AG04449 (cell line): Measurements from ENCODE around the gene SLC30A7.
"Not testable (repeated sequence)": the region's sequence is repeated elsewhere in the genome, so short reads cannot be mapped to it uniquely, and the experiment has no call there.

Experiments
- CTCF ChIA-PET: fragments of 350-600 bp; formaldehyde crosslinking; extraction: SDS; loops from one replicate; lab custom pipeline; 2021; ENCODE audit warnings: antibody characterized with exemption; lab: Yijun Ruan, JAX
- POLR2A ChIA-PET: fragments of 400-600, 350-600 bp; formaldehyde crosslinking; extraction: SDS; loops from one replicate; lab custom pipeline; 2020; ENCODE audit warnings: antibody characterized with exemption, inconsistent platforms; lab: Yijun Ruan, JAX
- DNase-seq: peaks from one replicate; pipeline ENCODE4 v3.0.0-alpha.2; 2010; ENCODE audit warnings: low read depth, low spot score
- H3K4me3 ChIP-seq: 2 replicates; pipeline ENCODE4 v1.5.1; 2011; ENCODE audit warnings: low read depth, mild to moderate bottlenecking, control low read depth, low read length
- TF ChIP-seq, protein P1 (sequence below): IDR thresholded peaks from one replicate; pipeline ENCODE4 v1.5.1; 2011; ENCODE audit warnings: mild to moderate bottlenecking, moderate library complexity, low read length, control low read depth, inconsistent platforms; ENCODE audit not compliant: insufficient read depth; ENCODE audit errors: missing control alignments

SLC30A7 gene

DNA sequence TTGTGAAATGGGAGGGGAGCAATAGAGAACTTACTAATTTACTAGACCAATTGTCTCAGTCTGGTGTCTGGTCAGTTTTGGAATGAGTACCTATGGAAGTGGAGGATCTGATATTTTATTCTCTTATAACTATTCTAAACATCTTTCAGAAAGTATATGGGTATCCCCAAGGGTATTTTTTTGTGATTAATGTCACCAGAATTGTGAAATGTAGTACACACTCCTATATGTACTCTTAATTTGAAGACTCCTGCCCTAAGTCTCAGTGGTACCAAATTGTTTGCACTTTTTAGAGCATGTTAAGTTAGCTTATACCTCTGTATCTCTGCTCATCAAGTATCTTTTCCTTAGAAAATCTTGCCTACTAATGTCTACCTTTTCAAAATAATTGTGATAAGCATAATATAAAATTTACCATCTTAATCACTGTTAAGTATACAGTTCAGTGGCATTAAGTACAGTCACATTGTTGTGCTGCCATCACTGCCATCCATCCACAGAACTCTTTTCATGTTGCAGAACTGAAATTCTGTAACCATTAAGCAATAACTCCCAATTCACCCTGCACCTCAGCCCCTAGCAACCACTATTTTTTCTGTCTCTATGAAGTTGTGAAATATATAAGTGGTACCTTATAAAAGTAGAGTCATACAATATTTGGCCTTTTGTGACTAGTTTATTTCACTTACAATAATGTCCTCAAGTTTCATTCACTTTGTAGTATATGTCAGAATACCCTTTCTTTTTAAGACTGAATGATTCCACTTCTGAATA, 40.5 kb downstream of the SLC30A7 start:
- POLR2A ChIA-PET = no interaction called here

DNA sequence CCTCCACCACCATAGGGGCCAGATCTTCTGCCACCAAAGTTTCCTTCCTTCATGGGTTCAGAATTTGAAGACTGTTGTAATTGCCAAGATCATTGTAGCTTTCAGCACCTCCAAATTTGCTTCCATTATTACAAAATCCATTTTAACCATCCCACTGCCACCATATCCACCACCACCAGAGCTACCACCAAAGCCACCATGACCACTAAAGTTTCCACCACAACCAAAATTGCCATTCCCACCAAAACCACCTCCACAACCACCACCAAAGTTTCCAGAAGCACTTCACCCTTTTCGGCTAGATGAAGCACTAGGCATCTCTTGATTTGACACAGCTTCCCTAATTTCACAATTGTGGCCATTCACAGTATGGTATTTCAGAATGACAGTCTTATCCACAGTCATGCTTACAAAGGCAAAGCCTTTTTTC, 45.2 kb downstream of the SLC30A7 start:
- POLR2A ChIA-PET = no interaction called here
- CTCF ChIA-PET = interaction anchor here (1.5 to 4.4 kb wide), 2 partner anchors 20 to 346 kb away, joined by 4 to 24 read pairs; no protein-coding TSS in a partner anchor

More for the DNA sequence above, 40.5 kb downstream of the SLC30A7 start:
- DNase-seq = no peak
- CTCF ChIA-PET = no interaction called here
- H3K4me3 ChIP-seq = no peak overlapping the region
- TF ChIP-seq, protein P1, sequence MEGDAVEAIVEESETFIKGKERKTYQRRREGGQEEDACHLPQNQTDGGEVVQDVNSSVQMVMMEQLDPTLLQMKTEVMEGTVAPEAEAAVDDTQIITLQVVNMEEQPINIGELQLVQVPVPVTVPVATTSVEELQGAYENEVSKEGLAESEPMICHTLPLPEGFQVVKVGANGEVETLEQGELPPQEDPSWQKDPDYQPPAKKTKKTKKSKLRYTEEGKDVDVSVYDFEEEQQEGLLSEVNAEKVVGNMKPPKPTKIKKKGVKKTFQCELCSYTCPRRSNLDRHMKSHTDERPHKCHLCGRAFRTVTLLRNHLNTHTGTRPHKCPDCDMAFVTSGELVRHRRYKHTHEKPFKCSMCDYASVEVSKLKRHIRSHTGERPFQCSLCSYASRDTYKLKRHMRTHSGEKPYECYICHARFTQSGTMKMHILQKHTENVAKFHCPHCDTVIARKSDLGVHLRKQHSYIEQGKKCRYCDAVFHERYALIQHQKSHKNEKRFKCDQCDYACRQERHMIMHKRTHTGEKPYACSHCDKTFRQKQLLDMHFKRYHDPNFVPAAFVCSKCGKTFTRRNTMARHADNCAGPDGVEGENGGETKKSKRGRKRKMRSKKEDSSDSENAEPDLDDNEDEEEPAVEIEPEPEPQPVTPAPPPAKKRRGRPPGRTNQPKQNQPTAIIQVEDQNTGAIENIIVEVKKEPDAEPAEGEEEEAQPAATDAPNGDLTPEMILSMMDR = no peak

DNA sequence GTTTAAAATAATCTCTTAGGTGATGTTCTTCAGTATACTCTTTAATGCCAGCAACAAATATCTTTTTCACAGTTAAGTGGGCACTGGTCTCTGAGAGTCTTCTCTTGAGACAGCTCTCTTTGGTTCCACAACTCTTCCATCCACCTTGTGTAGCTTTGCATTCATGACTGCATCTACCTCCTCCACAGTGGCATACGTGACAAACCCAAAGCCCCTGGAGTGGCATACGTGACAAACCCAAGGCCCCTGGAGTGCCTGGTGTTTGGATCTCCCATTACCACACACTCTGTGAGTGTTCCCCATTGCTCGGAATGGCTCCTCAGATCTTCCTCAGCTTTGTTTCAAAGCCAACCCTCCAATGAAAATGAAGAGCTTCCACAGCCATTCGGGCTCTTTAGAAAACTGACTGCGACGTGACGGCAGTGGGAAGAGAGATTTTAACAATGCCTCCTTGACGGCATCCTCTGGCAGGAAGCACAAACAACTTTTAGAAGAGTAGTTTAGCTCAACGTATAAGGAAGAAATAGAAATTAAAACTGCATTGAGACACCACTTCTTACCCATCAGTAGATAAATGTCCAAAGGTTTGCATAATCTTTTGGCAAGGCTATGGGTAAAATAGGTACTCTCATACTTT, 45.8 kb downstream of the SLC30A7 start:
- ChIA-PET POLR2A (no interaction called here), CTCF (interaction anchor here (1.5 to 4.4 kb wide), 2 partner anchors 20 to 346 kb away, joined by 4 to 24 read pairs; no protein-coding TSS in a partner anchor)
- TF ChIP-seq, protein P1 = no peak
- DNase-seq = no peak
- no peak overlapping the region for H3K4me3 ChIP-seq

More for the DNA sequence above, 45.2 kb downstream of the SLC30A7 start:
- H3K4me3 ChIP-seq = no peak overlapping the region
- no peak for DNase-seq
- TF ChIP-seq, protein P1 = no peak

DNA sequence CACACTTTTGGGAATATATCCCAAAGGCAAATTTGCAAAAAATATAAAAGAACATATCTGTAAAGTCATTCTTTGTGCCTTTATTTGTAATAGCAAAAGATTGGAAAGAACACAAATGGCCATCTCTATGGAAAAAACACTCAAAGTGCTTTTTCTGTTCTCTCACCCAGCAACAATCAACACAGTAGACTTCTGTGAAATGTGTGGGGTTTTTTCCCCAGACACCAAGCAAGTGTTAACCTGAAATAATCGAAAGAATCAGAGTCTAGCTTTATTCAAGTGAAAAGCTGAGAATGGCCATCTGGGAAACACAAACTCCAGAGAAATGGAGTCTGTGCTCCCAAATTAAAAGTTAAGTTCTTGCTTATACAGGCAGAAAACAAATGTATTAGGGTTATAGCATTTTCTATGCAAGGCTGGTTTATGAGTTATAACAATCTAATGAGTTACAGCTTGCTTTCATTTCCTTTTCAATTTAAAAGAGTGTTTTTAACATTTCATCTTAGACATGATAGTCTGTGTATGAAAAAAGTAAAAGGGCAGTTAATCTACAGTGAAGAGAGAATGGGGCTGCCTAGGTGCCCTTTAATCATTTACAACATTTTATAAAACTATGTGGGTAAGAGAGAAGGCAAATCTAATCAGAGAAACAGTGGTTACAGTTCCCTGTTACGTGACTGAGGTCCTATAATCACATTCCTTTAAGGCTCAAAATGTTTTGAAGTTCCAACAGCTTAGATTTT, 46.6 kb downstream of the SLC30A7 start:
- POLR2A ChIA-PET = interaction anchor here (1.1 kb wide), 1 partner anchor 321 kb away, joined by 3 read pairs; no protein-coding TSS in a partner anchor
- DNase-seq = no peak
- TF ChIP-seq, protein P1 = no peak
- no peak overlapping the region for H3K4me3 ChIP-seq
- CTCF ChIA-PET = interaction anchor here (1.3 to 4.4 kb wide), 3 partner anchors 18 to 345 kb away, joined by 3 to 24 read pairs (median 4); no protein-coding TSS in a partner anchor

DNA sequence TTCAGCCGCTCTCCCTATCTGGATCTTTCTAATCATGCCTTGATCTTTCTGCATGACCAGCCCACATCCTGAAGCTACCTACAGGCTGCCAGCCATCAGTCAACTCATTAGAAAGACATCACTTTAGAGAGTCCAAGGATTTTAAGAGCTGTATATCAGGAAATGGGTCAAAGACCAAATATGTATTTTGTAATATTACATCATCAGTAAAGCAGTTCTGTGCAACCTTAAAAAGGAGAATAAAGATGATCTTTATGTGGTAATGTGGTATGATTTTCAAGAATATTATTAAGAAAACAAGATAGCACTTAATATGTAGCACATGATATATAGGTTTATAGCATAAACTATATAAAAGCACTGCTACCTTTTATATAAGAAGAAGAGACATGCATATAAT, 47.6 kb downstream of the SLC30A7 start:
- DNase-seq = no peak
- H3K4me3 ChIP-seq = no peak overlapping the region
- ChIA-PET CTCF (interaction anchor here (1.3 to 4.4 kb wide), 3 partner anchors 19 to 366 kb away, joined by 3 to 24 read pairs (median 4); no protein-coding TSS in a partner anchor), POLR2A (no interaction called here)
- TF ChIP-seq, protein P1 = no peak

DNA sequence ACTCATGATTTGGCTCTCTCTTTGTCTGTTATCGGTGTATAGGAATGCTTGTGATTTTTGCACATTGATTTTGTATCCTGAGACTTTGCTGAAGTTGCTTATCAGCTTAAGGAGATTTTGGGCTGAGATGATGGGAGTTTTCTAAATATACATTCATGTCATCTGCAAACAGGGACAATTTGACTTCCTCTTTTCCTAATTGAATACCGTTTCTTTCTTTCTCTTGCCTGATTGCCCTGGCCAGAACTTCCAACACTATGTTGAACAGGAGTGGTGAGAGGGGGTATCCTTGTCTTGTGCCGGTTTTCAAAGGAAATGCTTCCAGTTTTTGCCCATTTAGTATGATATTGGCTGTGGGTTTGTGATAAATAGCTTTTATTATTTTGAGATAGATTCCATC, 50.2 kb downstream of the SLC30A7 start:
- DNase-seq, H3K4me3 ChIP-seq, CTCF ChIA-PET, POLR2A ChIA-PET: not testable (repeated sequence)

DNA sequence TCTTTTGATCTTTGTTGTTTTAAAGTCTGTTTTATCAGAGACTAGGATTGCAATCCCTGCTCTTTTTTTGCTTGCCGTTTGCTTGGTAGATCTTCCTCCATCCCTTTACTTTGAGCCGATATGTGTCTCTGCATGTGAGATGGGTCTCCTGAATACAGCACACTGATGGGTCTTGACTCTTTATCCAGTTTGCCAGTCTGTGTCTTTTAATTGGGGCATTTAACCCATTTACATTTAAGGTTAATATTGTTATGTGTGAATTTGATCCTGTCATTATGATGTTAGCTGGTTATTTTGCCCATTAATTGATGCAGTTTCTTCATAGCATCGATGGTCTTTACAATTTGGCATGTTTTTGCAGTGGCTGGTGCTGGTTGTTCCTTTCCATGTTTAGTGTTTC, 51.9 kb downstream of the SLC30A7 start:
- CTCF ChIA-PET = interaction anchor here (1.6 kb wide), 1 partner anchor 10 kb away, joined by 4 read pairs; no protein-coding TSS in a partner anchor
- H3K4me3 ChIP-seq, DNase-seq, POLR2A ChIA-PET: not testable (repeated sequence)

DNA sequence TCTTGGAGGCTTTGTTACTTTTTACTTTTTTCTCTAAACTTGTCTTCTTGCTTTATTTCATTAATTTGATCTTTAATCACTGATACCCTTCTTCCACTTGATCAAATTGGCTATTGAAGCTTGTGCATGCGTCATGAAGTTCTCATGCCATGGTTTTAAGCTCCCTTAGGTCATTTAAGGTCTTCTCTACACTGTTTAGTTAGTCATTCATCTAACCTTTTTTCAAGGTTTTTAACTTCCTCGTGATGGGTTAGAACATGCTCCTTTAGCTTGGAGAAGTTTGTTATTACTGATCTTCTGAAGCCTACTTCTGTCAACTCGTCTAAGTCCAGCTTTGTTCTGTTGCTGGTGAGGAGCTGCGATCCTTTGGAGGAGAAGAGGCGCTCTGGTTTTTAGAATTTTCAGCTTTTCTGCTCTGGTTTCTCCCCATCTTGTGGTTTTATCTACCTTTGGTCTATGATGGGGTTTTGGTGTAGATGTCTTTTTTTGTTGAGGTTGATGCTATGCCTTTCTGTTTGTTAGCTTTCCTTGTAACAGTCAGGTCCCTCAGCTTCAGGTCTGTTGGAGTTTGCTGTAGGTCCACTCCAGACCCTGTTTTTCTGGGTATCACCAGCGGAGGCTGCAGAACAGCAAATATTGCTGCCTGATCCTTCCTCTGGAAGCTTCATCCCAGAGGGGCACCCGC, 53.0 kb downstream of the SLC30A7 start:
- POLR2A ChIA-PET, DNase-seq, H3K4me3 ChIP-seq: not testable (repeated sequence)
- CTCF ChIA-PET = interaction anchor here (1.2 to 1.6 kb wide), 2 partner anchors 11 to 340 kb away, joined by 4 to 5 read pairs; no protein-coding TSS in a partner anchor
